ENCODE results near the gene RPS25.

The RPS25 gene

DNA sequence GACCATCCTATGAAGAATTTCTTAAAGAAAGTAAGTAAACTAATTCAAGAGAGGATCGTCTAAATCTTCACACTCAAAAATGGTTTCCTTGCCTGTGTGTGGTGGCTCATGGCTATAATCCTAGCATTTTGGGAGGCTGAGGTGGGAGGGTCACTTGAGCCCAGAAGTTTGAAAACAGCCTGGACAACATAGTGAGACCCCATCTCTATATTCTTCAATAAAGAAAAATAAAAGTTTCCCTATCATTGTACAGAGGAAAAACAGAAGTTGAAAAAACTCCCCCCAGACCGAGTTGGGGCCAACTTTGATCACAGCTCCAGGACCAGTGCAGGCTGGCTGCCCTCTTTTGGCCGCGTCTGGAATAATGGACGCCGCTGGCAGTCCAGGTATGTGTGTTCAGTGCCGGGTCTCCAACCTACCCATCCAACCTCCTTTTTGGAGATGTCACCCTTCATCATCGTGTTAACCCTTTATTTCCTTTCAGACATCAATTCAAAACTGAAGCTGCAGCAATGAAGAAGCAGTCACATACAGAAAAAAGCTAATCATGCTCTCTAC lies 3.0 kb downstream of the RPS25 start:
- no peak overlapping the region for H3K4me3 ChIP-seq (ENCODE audit: low read depth, low read length, poor library complexity, severe bottlenecking)

DNA sequence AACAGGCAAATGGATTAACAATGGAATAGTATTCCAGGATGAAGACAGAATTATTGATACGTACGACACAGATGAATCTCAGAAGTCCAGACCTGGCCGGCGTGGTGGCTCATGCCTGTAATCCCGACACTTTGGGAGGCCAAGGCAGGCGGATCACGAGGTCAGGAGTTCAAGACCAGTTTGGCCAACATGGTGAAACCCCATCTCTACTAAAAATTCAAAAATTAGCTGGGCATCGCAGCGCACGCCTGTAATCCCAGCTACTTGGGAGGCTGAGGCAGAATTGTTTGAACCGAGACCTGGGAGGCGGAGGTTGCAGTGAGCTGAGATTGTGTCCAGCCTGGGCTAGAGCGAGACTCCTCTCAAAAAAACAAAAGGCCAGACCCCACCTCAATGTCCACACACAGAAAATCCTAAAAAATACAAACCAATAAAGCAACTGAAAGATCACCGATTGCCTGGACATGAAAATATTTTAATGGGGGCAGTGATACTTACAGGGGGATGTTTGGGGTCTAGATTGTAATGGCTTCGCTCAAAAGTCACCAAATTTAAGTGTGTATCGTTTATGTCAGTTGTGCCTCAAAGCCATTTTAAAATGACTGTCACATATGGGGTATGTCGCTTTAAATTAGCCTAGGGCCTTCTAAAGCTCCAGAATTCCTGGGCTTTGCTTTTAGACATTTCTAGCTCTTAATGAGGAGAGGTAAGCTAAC lies 3.8 kb downstream of the RPS25 start:
- TF ChIP-seq, protein P1, sequence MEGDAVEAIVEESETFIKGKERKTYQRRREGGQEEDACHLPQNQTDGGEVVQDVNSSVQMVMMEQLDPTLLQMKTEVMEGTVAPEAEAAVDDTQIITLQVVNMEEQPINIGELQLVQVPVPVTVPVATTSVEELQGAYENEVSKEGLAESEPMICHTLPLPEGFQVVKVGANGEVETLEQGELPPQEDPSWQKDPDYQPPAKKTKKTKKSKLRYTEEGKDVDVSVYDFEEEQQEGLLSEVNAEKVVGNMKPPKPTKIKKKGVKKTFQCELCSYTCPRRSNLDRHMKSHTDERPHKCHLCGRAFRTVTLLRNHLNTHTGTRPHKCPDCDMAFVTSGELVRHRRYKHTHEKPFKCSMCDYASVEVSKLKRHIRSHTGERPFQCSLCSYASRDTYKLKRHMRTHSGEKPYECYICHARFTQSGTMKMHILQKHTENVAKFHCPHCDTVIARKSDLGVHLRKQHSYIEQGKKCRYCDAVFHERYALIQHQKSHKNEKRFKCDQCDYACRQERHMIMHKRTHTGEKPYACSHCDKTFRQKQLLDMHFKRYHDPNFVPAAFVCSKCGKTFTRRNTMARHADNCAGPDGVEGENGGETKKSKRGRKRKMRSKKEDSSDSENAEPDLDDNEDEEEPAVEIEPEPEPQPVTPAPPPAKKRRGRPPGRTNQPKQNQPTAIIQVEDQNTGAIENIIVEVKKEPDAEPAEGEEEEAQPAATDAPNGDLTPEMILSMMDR (IDR thresholded peaks at IDR 0.05; ENCODE audit: low read length), result no peak
- no peak for TF ChIP-seq EZH2 (IDR thresholded peaks at IDR 0.05; ENCODE audit: borderline replicate concordance, low read length)
- no peaks in the 10 kb centered on the region for H4K20me1 ChIP-seq (ENCODE audit: insufficient read depth, low read length)
- no peaks in the 10 kb centered on the region for H3K9me2 ChIP-seq (ENCODE audit: low read depth, low read length)
- H3K9me3 ChIP-seq (ENCODE audit: low read length), result no peaks in the 10 kb centered on the region
- H3F3A ChIP-seq (ENCODE audit: insufficient read depth, low read length), result peaks cover 3% of the 10 kb centered on the region; the same call in 1 of the 2 replicates
- H3K4me2 ChIP-seq (ENCODE audit: low read length), result no peak overlapping the region
- H2AFZ ChIP-seq (ENCODE audit: low read length), result no peak overlapping the region
- no peak overlapping the region for H3K4me3 ChIP-seq (ENCODE audit: low read depth, low read length, poor library complexity, severe bottlenecking)
- no peak overlapping the region for H3K27ac ChIP-seq (ENCODE audit: low read depth, low read length, poor library complexity, severe bottlenecking)
- peaks cover 65% of the 10 kb centered on the region for H3K36me3 ChIP-seq (ENCODE audit: insufficient read depth, low read length)
- H3K9ac ChIP-seq (ENCODE audit: low read length), result no peak overlapping the region
- H3K27me3 ChIP-seq (ENCODE audit: insufficient read depth, low read length), result no peaks in the 10 kb centered on the region
- peaks cover 24% of the 10 kb centered on the region for H3K79me2 ChIP-seq (ENCODE audit: insufficient read depth, low read length)
- peaks cover 11% of the 10 kb centered on the region for H3K4me1 ChIP-seq (ENCODE audit: insufficient read depth, low read length, severe bottlenecking)

More for the DNA sequence above, 3.0 kb downstream of the RPS25 start:
- no peak overlapping the region for H3K9ac ChIP-seq (ENCODE audit: low read length)
- H3K9me2 ChIP-seq (ENCODE audit: low read depth, low read length), result no peaks in the 10 kb centered on the region
- no peak overlapping the region for H2AFZ ChIP-seq (ENCODE audit: low read length)
- H3K79me2 ChIP-seq (ENCODE audit: insufficient read depth, low read length), result peaks cover 30% of the 10 kb centered on the region
- peaks cover 69% of the 10 kb centered on the region for H3K36me3 ChIP-seq (ENCODE audit: insufficient read depth, low read length)
- TF ChIP-seq EZH2 (IDR thresholded peaks at IDR 0.05; ENCODE audit: borderline replicate concordance, low read length), result no peak
- TF ChIP-seq, protein P1 (IDR thresholded peaks at IDR 0.05; ENCODE audit: low read length), result no peak; the same call in 1 of the 2 replicates
- H3K27ac ChIP-seq (ENCODE audit: low read depth, low read length, poor library complexity, severe bottlenecking), result no peak overlapping the region
- H4K20me1 ChIP-seq (ENCODE audit: insufficient read depth, low read length), result no peaks in the 10 kb centered on the region
- H3F3A ChIP-seq (ENCODE audit: insufficient read depth, low read length), result peaks cover 3% of the 10 kb centered on the region; the same call in 1 of the 2 replicates
- H3K27me3 ChIP-seq (ENCODE audit: insufficient read depth, low read length), result no peaks in the 10 kb centered on the region
- no peaks in the 10 kb centered on the region for H3K9me3 ChIP-seq (ENCODE audit: low read length)
- peaks cover 19% of the 10 kb centered on the region for H3K4me1 ChIP-seq (ENCODE audit: insufficient read depth, low read length, severe bottlenecking)
- H3K4me2 ChIP-seq (ENCODE audit: low read length), result no peak overlapping the region

DNA sequence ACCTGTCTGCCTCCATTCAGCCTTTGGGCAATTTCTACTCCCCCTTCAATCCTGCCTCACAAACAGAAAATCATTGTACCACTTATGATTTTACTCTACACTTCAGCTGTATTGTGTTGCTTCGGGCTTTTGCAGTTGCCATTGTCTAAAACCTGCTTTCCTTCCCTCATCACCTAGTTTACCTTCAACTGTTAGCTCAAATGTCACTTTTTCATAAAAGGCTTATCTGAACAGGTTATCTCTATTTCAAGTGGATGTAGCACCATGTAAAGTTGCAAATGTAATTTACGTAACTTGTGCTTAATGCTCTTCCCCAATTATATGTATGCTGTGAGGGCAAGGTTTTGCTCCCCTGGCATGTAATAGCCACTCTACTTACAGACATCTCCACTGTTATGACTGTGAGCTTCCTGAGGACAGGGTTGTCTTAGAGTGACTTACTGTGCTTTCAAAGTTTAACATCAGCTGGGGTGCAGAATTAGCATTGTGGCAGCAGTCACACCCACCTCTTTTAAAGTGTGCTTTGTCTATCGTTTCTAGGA lies 5.4 kb downstream of the RPS25 start:
- Histone ChIP-seq H3K4me2 (ENCODE audit: low read length) (no peak overlapping the region), H4K20me1 (ENCODE audit: insufficient read depth, low read length) (no peaks in the 10 kb centered on the region), H3K9me2 (ENCODE audit: low read depth, low read length) (no peaks in the 10 kb centered on the region), H3K27ac (ENCODE audit: low read depth, low read length, poor library complexity, severe bottlenecking) (no peak overlapping the region), H3K4me1 (ENCODE audit: insufficient read depth, low read length, severe bottlenecking) (peaks cover 11% of the 10 kb centered on the region), H3K36me3 (ENCODE audit: insufficient read depth, low read length) (peaks cover 64% of the 10 kb centered on the region), H3K27me3 (ENCODE audit: insufficient read depth, low read length) (no peaks in the 10 kb centered on the region), H3K9me3 (ENCODE audit: low read length) (no peaks in the 10 kb centered on the region), H2AFZ (ENCODE audit: low read length) (no peak overlapping the region), H3K79me2 (ENCODE audit: insufficient read depth, low read length) (peaks cover 16% of the 10 kb centered on the region), H3K9ac (ENCODE audit: low read length) (no peak overlapping the region), H3K4me3 (ENCODE audit: low read depth, low read length, poor library complexity, severe bottlenecking) (no peak overlapping the region), H3F3A (ENCODE audit: insufficient read depth, low read length) (peaks cover 3% of the 10 kb centered on the region; the same call in 1 of the 2 replicates)
- no peak for TF ChIP-seq EZH2 (IDR thresholded peaks at IDR 0.05; ENCODE audit: borderline replicate concordance, low read length)
- TF ChIP-seq, protein P1 (IDR thresholded peaks at IDR 0.05; ENCODE audit: low read length), result no peak

Data from OCI-LY1 (cell line).